GM19328 (cell line): ENCODE results near the gene KCTD11.

ENCODE experiments used
- ATAC-seq: cut with Tn5 transposase; IDR thresholded peaks from one replicate; pipeline ENCODE4 v1.9.1; 2021; ENCODE audit warnings: mild to moderate bottlenecking, moderate library complexity; ENCODE audit not compliant: unreplicated experiment

Gene KCTD11

DNA sequence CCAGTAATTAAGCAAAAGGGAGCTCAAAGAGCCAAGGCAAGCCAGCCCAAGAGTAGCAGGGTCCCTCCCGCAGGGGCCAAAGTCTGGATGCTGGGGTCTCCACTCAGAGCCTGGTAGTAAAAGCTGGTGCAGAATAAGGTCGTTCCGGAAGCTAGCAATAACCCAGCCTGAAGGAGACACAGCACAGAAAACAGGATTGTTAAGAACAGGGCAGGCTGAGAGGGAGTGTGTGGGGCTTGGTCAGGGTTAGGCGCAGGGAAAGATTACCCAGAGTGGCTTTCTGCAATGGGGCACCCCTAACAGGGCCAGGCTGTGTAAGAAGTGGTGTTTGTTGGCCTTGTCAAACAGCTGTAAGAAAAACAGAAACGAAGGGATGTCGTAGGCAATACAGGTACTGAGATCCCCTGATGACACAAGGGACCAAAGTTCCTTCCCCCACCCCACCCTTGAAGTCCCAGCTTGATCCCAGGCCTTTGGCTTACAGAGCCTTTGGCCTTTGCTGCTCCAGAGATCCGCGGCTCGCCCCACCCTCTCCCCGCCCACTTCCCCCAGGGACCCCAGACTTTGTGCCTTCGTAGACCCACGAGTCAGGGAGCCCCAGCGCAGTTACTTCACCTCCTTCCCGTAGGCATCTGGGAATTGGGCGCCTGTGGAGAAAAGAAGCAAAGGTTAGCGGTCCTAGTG lies 51.2 kb downstream of the KCTD11 start:
- ATAC-seq = no peak

DNA sequence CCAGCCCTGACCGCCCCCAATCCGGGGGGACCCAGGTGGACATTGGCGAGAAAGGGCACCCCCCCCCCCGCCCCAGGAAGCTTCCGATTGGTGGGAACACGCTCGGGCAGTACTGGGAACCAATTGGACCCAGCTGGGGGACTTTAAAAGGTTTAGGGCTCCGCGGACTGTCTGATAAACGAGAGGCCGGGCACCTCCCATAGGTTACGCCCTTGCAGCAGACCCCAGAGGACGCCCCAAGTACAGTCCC lies 51.7 kb downstream of the KCTD11 start:
- peak; percentile 4 for ATAC-seq

DNA sequence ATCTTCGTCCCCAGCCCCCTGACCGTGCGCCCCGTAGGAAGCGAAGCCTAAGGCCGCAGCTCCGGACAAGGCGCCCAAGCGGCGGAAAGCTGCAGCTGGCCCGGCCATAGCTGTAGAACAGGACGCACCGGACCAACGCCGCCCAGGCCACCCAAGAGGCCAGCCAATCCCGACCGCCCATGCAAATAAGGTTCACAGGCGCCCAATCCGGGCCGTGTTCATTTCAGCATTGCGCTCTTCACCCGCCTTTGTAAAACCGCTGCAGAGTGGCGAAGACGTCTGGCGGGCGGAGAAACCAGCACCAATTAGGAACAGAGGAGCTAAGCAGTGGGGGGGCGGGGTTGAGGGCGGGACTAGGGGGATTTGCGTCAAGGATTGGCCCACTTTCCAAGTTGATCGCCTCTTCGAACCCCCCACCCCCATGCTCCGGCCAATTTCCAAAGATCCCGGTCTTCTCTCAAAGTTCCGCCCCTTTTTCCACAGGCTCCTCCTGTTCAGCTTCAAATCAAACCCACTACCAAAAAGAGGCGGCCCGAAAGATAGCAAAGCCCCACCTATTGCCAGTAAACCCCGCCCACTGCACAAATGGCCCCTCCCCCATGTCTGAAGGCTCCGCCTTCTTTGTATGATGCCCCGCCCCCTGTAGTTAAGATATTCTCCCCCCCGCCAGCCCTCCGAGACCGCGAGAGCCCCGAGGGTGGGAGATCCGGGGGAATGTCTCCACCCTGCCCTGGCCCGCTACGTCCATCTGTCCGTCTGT lies 52.2 kb downstream of the KCTD11 start, which contains the start of gene TMEM256:
TMEM256 (minus strand) TSS at position 121 of the 760 bp plus-strand sequence; CDS start at position 108, 13 bp downstream.
- peak; percentile 87 for ATAC-seq
